ENCODE measurements around the gene LYPD5.

GRCh38 chr19:43759515-43759914 lies 42.7 kb downstream of the LYPD5 start:
- TF ChIP-seq EZH2phosphoT487 (IDR thresholded peaks at IDR 0.05; ENCODE audit: insufficient read depth, low read depth): no peak
- TF ChIP-seq EZH2 (IDR thresholded peaks at IDR 0.05; ENCODE audit: insufficient read depth, poor library complexity, severe bottlenecking): no peak

Measured in GM23248 (cell line).